Neural cell (in vitro differentiated cells): ENCODE data around the gene RIC3. TPM values are rescaled to one million over a fixed set of nuclear protein-coding genes. Genes with fewer than 3 reads are reported as not detected.

Source experiments
- H2AFZ ChIP-seq: fragments of 200-600, 300-800 bp; sonication (generic), shearing (Covaris generic); 2 replicates; pipeline ENCODE4 v1.6.0; 2014; ENCODE audit warnings: low read depth, mild to moderate bottlenecking, antibody characterized with exemption, low read length, moderate library complexity
- H3F3A ChIP-seq: fragments of 200-600 bp; shearing (Covaris generic); 2 replicates; pipeline ENCODE4 v1.6.1; 2016; ENCODE audit warnings: mild to moderate bottlenecking, moderate library complexity, mixed read lengths, antibody characterized with exemption, low read length; ENCODE audit not compliant: insufficient read depth, poor library complexity, severe bottlenecking
- H3K27ac ChIP-seq: fragments of 200-600, 300-800 bp; sonication (generic), shearing (Covaris generic); 2 replicates; pipeline ENCODE4 v1.5.1; 2014; ENCODE audit warnings: mild to moderate bottlenecking, low read length, moderate library complexity
- H3K27me3 ChIP-seq: fragments of 300-800, 200-600 bp; sonication (generic), shearing (Covaris generic); 2 replicates; pipeline ENCODE4 v1.6.0; 2014; ENCODE audit warnings: mild to moderate bottlenecking, low read depth, low read length, moderate library complexity; ENCODE audit not compliant: insufficient read depth
- H3K36me3 ChIP-seq: fragments of 300-800, 200-600 bp; sonication (generic), shearing (Covaris generic); 2 replicates; pipeline ENCODE4 v1.5.1; 2014; ENCODE audit warnings: mild to moderate bottlenecking, antibody characterized with exemption, low read length, moderate library complexity; ENCODE audit not compliant: insufficient read depth
- H3K4me2 ChIP-seq: fragments of 300-800, 200-600 bp; sonication (generic), shearing (Covaris generic); 2 replicates; pipeline ENCODE4 v1.6.0; 2014; ENCODE audit warnings: mild to moderate bottlenecking, low read length
- H3K4me3 ChIP-seq: fragments of 300-800, 200-600 bp; sonication (generic), shearing (Covaris generic); 2 replicates; pipeline ENCODE4 v1.5.1; 2014; ENCODE audit warnings: mild to moderate bottlenecking, low read length, moderate library complexity
- H3K79me2 ChIP-seq: fragments of 200-600 bp; shearing (Covaris generic); replicated peaks from 2 replicates; pipeline ENCODE4 v1.6.0; 2014; ENCODE audit warnings: mild to moderate bottlenecking, low read length, moderate library complexity; ENCODE audit not compliant: insufficient read depth
- H3K9ac ChIP-seq: fragments of 300-800, 200-600 bp; sonication (generic), shearing (Covaris generic); 2 replicates; pipeline ENCODE4 v1.6.1; 2016; ENCODE audit warnings: mild to moderate bottlenecking, low read length, mixed read lengths
- H3K9me2 ChIP-seq: fragments of 200-600 bp; shearing (Covaris generic); 2 replicates; pipeline ENCODE4 v1.6.1; 2016; ENCODE audit warnings: mild to moderate bottlenecking, low read length, mixed read lengths; ENCODE audit not compliant: insufficient read depth
- H3K9me3 ChIP-seq: fragments of 200-600, 300-800 bp; sonication (generic), shearing (Covaris generic); 2 replicates; pipeline ENCODE4 v1.6.1; 2016; ENCODE audit warnings: mild to moderate bottlenecking, mixed run types, low read length, moderate library complexity, mixed read lengths
- H4K20me1 ChIP-seq: fragments of 200-600 bp; shearing (Covaris generic); 2 replicates; pipeline ENCODE4 v1.6.1; 2016; ENCODE audit warnings: mild to moderate bottlenecking, mixed run types; ENCODE audit not compliant: insufficient read depth
- EP300 ChIP-seq: fragments of 450-650 bp; conservative IDR thresholded peaks from 2 replicates; pipeline ENCODE4 v1.6.1; 2014; ENCODE audit warnings: antibody characterized with exemption, mild to moderate bottlenecking, moderate library complexity; ENCODE audit not compliant: poor library complexity, severe bottlenecking
- EZH2 ChIP-seq: fragments of 200-600, 300-800 bp; shearing (Covaris generic), sonication (generic); IDR thresholded peaks from 2 replicates; pipeline ENCODE4 v1.6.1; 2014; ENCODE audit warnings: antibody characterized with exemption, low read length, borderline replicate concordance, mild to moderate bottlenecking; ENCODE audit not compliant: insufficient read depth, poor library complexity, severe bottlenecking
- MXI1 ChIP-seq: fragments of 450-650 bp; conservative IDR thresholded peaks from 2 replicates; pipeline ENCODE4 v1.6.1; 2014; ENCODE audit warnings: antibody characterized with exemption, mild to moderate bottlenecking; ENCODE audit not compliant: poor library complexity, severe bottlenecking
- POLR2AphosphoS5 ChIP-seq: IDR thresholded peaks from 2 replicates; pipeline ENCODE4 v1.6.1; 2012
- RAD21 ChIP-seq: fragments of 450-650 bp; conservative IDR thresholded peaks from 2 replicates; pipeline ENCODE4 v1.6.1; 2014; ENCODE audit warnings: antibody characterized with exemption, mild to moderate bottlenecking, moderate library complexity
- SMC3 ChIP-seq: fragments of 450-650 bp; conservative IDR thresholded peaks from 2 replicates; pipeline ENCODE4 v1.6.1; 2014; ENCODE audit warnings: antibody characterized with exemption, mild to moderate bottlenecking, moderate library complexity; ENCODE audit not compliant: poor library complexity
- polyA plus RNA-seq: library from polyadenylated mRNA; depleted of rRNA; stranded (reverse); fragments of >200 nt; gene quantifications from 2 replicates; pipeline ENCODE4 v1.2.3, GENCODE V29; 2014
- TF ChIP-seq, protein P1 (sequence below): IDR thresholded peaks from 2 replicates; pipeline ENCODE4 v1.6.1; 2012; ENCODE audit warnings: borderline replicate concordance
- TF ChIP-seq, protein P2 (sequence below): fragments of 450-650 bp; IDR thresholded peaks from 2 replicates; pipeline ENCODE4 v1.5.1; 2014; ENCODE audit warnings: antibody characterized with exemption, mild to moderate bottlenecking, moderate library complexity; ENCODE audit not compliant: poor library complexity, severe bottlenecking

The RIC3 gene
- polyA plus RNA-seq, 1 donor from 2014 or later = 94.5 TPM

DNA sequence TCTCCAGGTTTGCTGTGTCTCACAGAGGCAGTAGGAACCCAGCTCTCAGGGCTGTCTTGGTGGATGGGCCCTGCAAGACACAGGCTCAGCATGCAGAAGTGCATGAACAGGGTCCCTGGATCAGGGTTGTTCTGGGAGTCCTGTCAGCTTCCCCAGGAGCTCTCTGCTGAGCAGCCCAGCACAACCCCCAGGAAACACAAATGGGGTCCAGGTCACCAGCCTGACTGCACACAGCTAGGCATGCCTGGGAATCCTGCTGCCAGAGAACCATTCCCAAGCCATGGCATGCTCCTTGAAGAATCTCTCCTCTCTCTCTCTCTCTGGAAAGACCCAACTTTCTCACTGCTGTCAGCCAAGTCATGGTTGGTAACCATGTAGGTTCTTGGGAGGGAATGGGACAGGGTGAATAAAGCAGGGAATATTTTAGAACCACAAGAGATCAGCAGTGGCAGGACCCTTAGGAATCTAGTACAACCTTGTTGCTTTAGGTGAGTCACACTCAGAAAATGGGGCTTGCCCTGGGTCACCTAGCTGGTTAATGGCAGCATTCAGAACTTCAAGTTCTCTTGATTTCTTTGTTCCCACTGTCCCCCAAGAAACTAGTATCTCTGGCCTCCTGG lies 66.4 kb downstream of the RIC3 start:
- no peak overlapping the region for H3K27ac ChIP-seq
- no peaks in the 10 kb centered on the region for H3K27me3 ChIP-seq

DNA sequence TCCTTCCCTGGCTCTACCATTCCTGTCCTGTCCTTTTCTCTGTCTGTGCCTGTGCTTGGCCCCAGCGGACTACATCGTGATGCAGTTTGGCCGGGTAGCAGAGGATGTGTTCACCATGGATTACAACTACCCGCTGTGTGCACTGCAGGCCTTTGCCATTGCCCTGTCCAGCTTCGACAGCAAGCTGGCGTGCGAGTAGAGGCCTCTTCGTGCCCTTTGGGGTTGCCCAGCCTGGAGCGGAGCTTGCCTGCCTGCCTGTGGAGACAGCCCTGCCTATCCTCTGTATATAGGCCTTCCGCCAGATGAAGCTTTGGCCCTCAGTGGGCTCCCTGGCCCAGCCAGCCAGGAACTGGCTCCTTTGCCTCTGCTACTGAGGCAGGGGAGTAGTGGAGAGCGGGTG lies 67.4 kb downstream of the RIC3 start:
- no peaks in the 10 kb centered on the region for H3K79me2 ChIP-seq
- H3K4me3 ChIP-seq = no peak overlapping the region
- no peaks in the 10 kb centered on the region for H3K9me3 ChIP-seq
- no peaks in the 10 kb centered on the region for H3K9me2 ChIP-seq
- H3K27me3 ChIP-seq = no peaks in the 10 kb centered on the region
- H3K27ac ChIP-seq = no peak overlapping the region
- TF ChIP-seq SMC3 (no peak), EP300 (no peak), POLR2AphosphoS5 (no peak), EZH2 (no peak), MXI1 (no peak), RAD21 (no peak)
- TF ChIP-seq, protein P1, sequence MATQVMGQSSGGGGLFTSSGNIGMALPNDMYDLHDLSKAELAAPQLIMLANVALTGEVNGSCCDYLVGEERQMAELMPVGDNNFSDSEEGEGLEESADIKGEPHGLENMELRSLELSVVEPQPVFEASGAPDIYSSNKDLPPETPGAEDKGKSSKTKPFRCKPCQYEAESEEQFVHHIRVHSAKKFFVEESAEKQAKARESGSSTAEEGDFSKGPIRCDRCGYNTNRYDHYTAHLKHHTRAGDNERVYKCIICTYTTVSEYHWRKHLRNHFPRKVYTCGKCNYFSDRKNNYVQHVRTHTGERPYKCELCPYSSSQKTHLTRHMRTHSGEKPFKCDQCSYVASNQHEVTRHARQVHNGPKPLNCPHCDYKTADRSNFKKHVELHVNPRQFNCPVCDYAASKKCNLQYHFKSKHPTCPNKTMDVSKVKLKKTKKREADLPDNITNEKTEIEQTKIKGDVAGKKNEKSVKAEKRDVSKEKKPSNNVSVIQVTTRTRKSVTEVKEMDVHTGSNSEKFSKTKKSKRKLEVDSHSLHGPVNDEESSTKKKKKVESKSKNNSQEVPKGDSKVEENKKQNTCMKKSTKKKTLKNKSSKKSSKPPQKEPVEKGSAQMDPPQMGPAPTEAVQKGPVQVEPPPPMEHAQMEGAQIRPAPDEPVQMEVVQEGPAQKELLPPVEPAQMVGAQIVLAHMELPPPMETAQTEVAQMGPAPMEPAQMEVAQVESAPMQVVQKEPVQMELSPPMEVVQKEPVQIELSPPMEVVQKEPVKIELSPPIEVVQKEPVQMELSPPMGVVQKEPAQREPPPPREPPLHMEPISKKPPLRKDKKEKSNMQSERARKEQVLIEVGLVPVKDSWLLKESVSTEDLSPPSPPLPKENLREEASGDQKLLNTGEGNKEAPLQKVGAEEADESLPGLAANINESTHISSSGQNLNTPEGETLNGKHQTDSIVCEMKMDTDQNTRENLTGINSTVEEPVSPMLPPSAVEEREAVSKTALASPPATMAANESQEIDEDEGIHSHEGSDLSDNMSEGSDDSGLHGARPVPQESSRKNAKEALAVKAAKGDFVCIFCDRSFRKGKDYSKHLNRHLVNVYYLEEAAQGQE = no peak
- TF ChIP-seq, protein P2, sequence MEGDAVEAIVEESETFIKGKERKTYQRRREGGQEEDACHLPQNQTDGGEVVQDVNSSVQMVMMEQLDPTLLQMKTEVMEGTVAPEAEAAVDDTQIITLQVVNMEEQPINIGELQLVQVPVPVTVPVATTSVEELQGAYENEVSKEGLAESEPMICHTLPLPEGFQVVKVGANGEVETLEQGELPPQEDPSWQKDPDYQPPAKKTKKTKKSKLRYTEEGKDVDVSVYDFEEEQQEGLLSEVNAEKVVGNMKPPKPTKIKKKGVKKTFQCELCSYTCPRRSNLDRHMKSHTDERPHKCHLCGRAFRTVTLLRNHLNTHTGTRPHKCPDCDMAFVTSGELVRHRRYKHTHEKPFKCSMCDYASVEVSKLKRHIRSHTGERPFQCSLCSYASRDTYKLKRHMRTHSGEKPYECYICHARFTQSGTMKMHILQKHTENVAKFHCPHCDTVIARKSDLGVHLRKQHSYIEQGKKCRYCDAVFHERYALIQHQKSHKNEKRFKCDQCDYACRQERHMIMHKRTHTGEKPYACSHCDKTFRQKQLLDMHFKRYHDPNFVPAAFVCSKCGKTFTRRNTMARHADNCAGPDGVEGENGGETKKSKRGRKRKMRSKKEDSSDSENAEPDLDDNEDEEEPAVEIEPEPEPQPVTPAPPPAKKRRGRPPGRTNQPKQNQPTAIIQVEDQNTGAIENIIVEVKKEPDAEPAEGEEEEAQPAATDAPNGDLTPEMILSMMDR = no peak
- H2AFZ ChIP-seq = no peak overlapping the region
- no peak overlapping the region for H3K4me2 ChIP-seq
- no peaks in the 10 kb centered on the region for H3F3A ChIP-seq
- H3K9ac ChIP-seq = no peak overlapping the region
- no peaks in the 10 kb centered on the region for H4K20me1 ChIP-seq
- H3K36me3 ChIP-seq = peaks cover 5% of the 10 kb centered on the region

More for the DNA sequence above, 66.4 kb downstream of the RIC3 start:
- Histone ChIP-seq H3K9ac (no peak overlapping the region), H3K4me3 (no peak overlapping the region), H2AFZ (no peak overlapping the region), H3F3A (no peaks in the 10 kb centered on the region), H3K4me2 (no peak overlapping the region), H3K9me2 (no peaks in the 10 kb centered on the region), H3K79me2 (no peaks in the 10 kb centered on the region), H3K36me3 (peaks cover 5% of the 10 kb centered on the region), H3K9me3 (no peaks in the 10 kb centered on the region), H4K20me1 (no peaks in the 10 kb centered on the region)
- TF ChIP-seq SMC3 = no peak
- TF ChIP-seq EP300 = no peak
- TF ChIP-seq, protein P2 = no peak
- TF ChIP-seq EZH2 = no peak
- TF ChIP-seq POLR2AphosphoS5 = no peak
